Ovary (tissue), 3 donors: Measurements from ENCODE around the gene TMEM207.

Experiments used
- POLR2A ChIP-seq: fragments of 450-650 bp; IDR thresholded peaks from one replicate; pipeline ENCODE4 v1.6.1; 2017; ENCODE audit warnings: antibody characterized with exemption, mild to moderate bottlenecking, moderate library complexity
- TF ChIP-seq, protein P1 (sequence below), 3 donors: fragments of 450-650 bp in 2 of 3; fragments of 200-600 bp in 1 of 3; IDR thresholded peaks; one replicate each; pipeline versions ENCODE4 v1.5.1 to v1.8.0; 2016 to 2022; ENCODE audit warnings: antibody characterized with exemption in 3 of 3, mild to moderate bottlenecking in 1 of 3
- donor health status: DM: no; HTN: no; CAD: no.

DNA sequence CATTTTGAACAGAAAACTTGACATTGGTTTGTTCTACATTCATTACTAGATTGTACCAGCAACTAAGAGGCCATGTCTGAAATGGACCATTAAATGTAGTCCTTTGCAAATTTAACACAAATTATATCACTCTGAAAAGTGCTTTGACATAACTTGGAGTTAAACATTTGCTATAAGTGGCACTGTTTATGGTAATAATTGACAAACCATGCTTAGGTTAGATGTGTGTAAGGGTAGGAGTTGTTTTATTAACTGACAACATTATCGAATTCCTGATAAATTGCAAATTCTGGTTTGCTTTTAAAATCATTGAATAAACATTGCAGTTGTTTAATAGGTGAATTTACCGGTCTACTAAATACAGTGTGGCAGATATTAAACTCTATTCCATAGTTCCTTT is 6.1 kb upstream of the TMEM207 start:
- TF ChIP-seq POLR2A: no peak
- TF ChIP-seq, protein P1, sequence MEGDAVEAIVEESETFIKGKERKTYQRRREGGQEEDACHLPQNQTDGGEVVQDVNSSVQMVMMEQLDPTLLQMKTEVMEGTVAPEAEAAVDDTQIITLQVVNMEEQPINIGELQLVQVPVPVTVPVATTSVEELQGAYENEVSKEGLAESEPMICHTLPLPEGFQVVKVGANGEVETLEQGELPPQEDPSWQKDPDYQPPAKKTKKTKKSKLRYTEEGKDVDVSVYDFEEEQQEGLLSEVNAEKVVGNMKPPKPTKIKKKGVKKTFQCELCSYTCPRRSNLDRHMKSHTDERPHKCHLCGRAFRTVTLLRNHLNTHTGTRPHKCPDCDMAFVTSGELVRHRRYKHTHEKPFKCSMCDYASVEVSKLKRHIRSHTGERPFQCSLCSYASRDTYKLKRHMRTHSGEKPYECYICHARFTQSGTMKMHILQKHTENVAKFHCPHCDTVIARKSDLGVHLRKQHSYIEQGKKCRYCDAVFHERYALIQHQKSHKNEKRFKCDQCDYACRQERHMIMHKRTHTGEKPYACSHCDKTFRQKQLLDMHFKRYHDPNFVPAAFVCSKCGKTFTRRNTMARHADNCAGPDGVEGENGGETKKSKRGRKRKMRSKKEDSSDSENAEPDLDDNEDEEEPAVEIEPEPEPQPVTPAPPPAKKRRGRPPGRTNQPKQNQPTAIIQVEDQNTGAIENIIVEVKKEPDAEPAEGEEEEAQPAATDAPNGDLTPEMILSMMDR (IDR thresholded peaks at IDR 0.05): no peak
